Fibroblast of lung (primary cell): ENCODE measurements around the gene LILRA6. TPM values are rescaled to one million over a fixed set of nuclear protein-coding genes. Genes with fewer than 3 reads are reported as not detected.

ENCODE experiments used
- DNase-seq, 2 donors: peaks; one replicate each; pipeline versions ENCODE4 v3.0.0 to v3.0.0-alpha.2; 2010; ENCODE audit warnings: low read depth in 2 of 2
- H2AFZ ChIP-seq: 2 replicates; pipeline ENCODE4 v1.5.1; 2012; ENCODE audit warnings: low read length, control low read depth, inconsistent platforms
- H3K27ac ChIP-seq: 2 replicates; pipeline ENCODE4 v1.5.1; 2011; ENCODE audit warnings: low read length, control low read depth; ENCODE audit not compliant: insufficient read depth
- H3K27me3 ChIP-seq: 2 replicates; pipeline ENCODE4 v1.5.1; 2011; ENCODE audit warnings: mild to moderate bottlenecking, low read length; ENCODE audit not compliant: control insufficient read depth, insufficient read depth
- H3K36me3 ChIP-seq: 2 replicates; pipeline ENCODE4 v1.5.1; 2011; ENCODE audit warnings: low read length; ENCODE audit not compliant: control insufficient read depth, insufficient read depth
- H3K4me1 ChIP-seq: 2 replicates; pipeline ENCODE4 v1.5.1; 2011; ENCODE audit warnings: low read length; ENCODE audit not compliant: control insufficient read depth, insufficient read depth; ENCODE audit errors: extremely low read depth
- H3K4me2 ChIP-seq: 2 replicates; pipeline ENCODE4 v1.5.1; 2011; ENCODE audit warnings: low read length, control low read depth; ENCODE audit not compliant: insufficient read depth; ENCODE audit errors: extremely low read depth
- H3K4me3 ChIP-seq, 4 experiments: fragments of 200-600 bp in 1 of 4; sonication (generic) in 1 of 4; replicated peaks in 1 of 4; 2 replicates each; pipeline ENCODE4 v1.5.1; 2011 to 2016; ENCODE audit warnings: low read length in 4 of 4, low read depth in 3 of 4, mild to moderate bottlenecking in 3 of 4, control low read depth in 2 of 4, inconsistent platforms in 1 of 4, mixed read lengths in 1 of 4; ENCODE audit not compliant: insufficient read depth in 1 of 4; ENCODE audit errors: control extremely low read depth in 1 of 4
- H3K79me2 ChIP-seq: 2 replicates; pipeline ENCODE4 v1.5.1; 2012; ENCODE audit warnings: mild to moderate bottlenecking, low read length, inconsistent platforms; ENCODE audit not compliant: control insufficient read depth, insufficient read depth
- H3K9ac ChIP-seq: 2 replicates; pipeline ENCODE4 v1.5.1; 2011; ENCODE audit warnings: mild to moderate bottlenecking, low read length, control low read depth; ENCODE audit not compliant: insufficient read depth
- H3K9me3 ChIP-seq: 2 replicates; pipeline ENCODE4 v1.5.1; 2012; ENCODE audit warnings: low read depth, low read length; ENCODE audit not compliant: control insufficient read depth, insufficient read depth
- H4K20me1 ChIP-seq: 2 replicates; pipeline ENCODE4 v1.5.1; 2011; ENCODE audit warnings: low read length; ENCODE audit not compliant: control insufficient read depth, insufficient read depth; ENCODE audit errors: extremely low read depth
- EZH2 ChIP-seq: IDR thresholded peaks from 2 replicates; pipeline ENCODE4 v1.5.1; 2012; ENCODE audit warnings: low read length, control low read depth, mild to moderate bottlenecking; ENCODE audit errors: missing control alignments
- polyA plus RNA-seq, 2 donors: library from polyadenylated mRNA; depleted of rRNA in 1 of 2; stranded (reverse) in 1 of 2; unstranded in 1 of 2; fragments of >200 nt; gene quantifications; 2 replicates each; pipeline ENCODE4 v1.2.1, GENCODE V29; 2011 to 2012; ENCODE audit warnings: missing spikeins in 1 of 2
- total RNA-seq: library from RNA; depleted of rRNA; stranded (reverse); fragments of >200 nt; gene quantifications from 2 replicates; pipeline ENCODE4 v1.2.1, GENCODE V29; 2014
- TF ChIP-seq, protein P1 (sequence below), 2 donors: IDR thresholded peaks in 1 of 2; conservative IDR thresholded peaks in 1 of 2; 1 replicate in 1 of 2; 2 replicates in 1 of 2; pipeline ENCODE4 v1.5.1; 2011 to 2012; ENCODE audit warnings: low read length in 2 of 2, control low read depth in 1 of 2, inconsistent platforms in 1 of 2, low read depth in 1 of 2, mild to moderate bottlenecking in 1 of 2

Gene LILRA6
- total and polyA plus RNA-seq, 2 donors (not counting 1 experiment from before 2014, with no cell fraction given), result not detected

DNA sequence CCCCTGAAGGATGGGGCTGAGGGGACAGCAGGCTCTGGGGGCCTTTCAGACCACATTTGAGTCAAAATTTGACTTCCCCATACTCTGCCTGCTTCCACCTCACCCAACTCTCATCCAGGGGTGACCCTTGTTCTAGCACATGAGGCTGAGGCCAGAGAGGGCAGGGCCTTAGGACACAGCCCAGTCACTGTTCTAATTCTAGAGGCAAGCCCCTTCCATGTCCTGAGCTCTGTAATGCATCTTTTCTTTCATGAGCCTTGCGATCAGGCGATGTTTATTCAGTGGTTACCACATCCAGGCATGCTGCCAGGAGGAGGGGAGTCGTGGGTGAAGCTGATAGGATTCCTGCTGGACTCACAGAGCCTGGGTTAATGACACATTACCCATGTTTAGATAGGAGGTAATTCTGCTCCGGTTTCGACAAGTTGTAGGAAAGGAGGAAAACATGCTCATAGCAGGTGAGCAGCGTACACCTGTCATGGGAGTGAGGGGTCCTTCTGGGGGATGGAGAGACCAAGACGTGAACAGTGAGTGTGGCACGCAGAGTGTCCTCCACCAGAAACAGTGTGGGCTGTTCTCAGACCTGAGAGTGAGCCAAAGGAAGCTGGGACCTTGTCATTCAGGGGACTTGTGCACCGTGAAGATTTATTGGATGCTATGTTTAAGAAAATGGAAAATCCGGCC, 32.6 kb downstream of the LILRA6 start:
- Histone ChIP-seq H3K9ac (no peak overlapping the region), H3K27me3 (no peaks in the 10 kb centered on the region), H3K4me1 (peaks cover 26% of the 10 kb centered on the region), H3K9me3 (no peaks in the 10 kb centered on the region), H4K20me1 (no peaks in the 10 kb centered on the region), H3K36me3 (peaks cover 19% of the 10 kb centered on the region), H2AFZ (no peak overlapping the region), H3K79me2 (peaks cover 42% of the 10 kb centered on the region), H3K27ac (peak overlapping the region; percentile 61), H3K4me3 (peak overlapping the region in 1 of 4 experiments; percentile 37), H3K4me2 (peak overlapping the region; percentile 54)
- TF ChIP-seq, protein P1, sequence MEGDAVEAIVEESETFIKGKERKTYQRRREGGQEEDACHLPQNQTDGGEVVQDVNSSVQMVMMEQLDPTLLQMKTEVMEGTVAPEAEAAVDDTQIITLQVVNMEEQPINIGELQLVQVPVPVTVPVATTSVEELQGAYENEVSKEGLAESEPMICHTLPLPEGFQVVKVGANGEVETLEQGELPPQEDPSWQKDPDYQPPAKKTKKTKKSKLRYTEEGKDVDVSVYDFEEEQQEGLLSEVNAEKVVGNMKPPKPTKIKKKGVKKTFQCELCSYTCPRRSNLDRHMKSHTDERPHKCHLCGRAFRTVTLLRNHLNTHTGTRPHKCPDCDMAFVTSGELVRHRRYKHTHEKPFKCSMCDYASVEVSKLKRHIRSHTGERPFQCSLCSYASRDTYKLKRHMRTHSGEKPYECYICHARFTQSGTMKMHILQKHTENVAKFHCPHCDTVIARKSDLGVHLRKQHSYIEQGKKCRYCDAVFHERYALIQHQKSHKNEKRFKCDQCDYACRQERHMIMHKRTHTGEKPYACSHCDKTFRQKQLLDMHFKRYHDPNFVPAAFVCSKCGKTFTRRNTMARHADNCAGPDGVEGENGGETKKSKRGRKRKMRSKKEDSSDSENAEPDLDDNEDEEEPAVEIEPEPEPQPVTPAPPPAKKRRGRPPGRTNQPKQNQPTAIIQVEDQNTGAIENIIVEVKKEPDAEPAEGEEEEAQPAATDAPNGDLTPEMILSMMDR (conservative IDR thresholded peaks at IDR 0.05 in 1 of 2, IDR thresholded peaks at IDR 0.05 in 1 of 2; ENCODE audit: low read depth in 1 of 2, low read length in 2 of 2), result no peak
- TF ChIP-seq EZH2, result no peak
- DNase-seq, result peak; percentile 97 to 99

DNA sequence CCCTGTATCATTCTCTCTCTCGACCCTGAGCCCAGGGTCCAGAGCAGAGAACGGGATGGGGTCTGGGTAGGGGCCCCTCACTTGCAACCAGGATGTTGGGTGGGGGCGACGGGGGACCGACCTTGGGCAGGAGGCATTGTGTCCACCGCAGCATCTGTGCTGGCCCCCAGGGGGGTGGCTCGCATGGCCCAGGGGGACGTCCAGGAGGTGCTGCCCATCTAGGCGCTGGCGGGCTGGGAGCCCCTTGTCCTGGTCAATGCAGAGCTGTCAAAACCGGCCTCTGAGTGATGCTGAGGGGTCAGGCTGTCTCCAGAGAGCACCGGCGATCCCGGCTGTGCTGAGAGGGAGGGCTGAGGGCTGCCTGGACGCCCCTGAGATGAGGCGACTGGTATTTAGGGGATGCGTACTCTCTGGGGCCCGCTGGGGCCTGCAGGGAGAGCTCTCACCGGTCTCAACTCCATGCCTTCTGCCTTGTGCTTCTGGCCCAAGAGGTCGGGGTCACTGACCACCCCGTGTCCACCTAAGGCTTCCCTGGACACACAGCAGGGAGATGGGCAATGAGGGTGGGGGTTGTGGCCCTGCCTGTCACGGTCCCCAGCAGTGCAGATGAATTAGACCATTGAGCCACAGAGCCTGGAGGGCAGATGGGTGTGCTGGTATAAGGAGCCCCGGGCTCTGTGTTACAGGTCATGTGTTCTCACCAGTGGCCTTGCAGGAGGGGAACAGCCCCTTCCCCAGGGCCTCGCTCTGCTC, 33.4 kb downstream of the LILRA6 start:
- Histone ChIP-seq H3K4me2 (peak overlapping the region; percentile 0), H3K4me1 (peaks cover 26% of the 10 kb centered on the region), H3K9me3 (no peaks in the 10 kb centered on the region), H3K27me3 (no peaks in the 10 kb centered on the region), H3K4me3 (no peak overlapping the region), H3K79me2 (peaks cover 49% of the 10 kb centered on the region), H3K27ac (peak overlapping the region; percentile 61), H2AFZ (no peak overlapping the region), H4K20me1 (no peaks in the 10 kb centered on the region), H3K36me3 (peaks cover 22% of the 10 kb centered on the region), H3K9ac (peak overlapping the region; percentile 16)
- DNase-seq, result peak in 1 of 2 donors; percentile 6
- TF ChIP-seq EZH2, result no peak

DNA sequence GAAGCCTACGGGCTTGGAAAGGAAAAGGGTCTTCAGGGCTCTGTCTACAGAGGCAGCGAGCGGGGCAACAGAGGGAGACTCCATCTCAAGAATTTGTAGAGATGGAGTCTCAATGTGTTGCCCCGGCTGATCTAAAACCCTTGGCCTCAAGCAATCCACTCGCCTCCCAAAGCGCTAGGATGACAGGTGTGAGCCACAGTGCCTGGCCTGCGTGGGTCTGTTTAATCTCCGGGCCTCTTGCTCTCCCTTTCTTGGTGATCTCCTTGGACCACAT, 33.9 kb downstream of the LILRA6 start:
- H3K79me2 ChIP-seq, result peaks cover 54% of the 10 kb centered on the region
- H3K4me2 ChIP-seq, result no peak overlapping the region
- H3K27me3 ChIP-seq, result no peaks in the 10 kb centered on the region
- H3K9me3 ChIP-seq, result no peaks in the 10 kb centered on the region
- H3K9ac ChIP-seq, result no peak overlapping the region
- H3K27ac ChIP-seq, result peak overlapping the region; percentile 61
- no peaks in the 10 kb centered on the region for H4K20me1 ChIP-seq
- no peak overlapping the region for H2AFZ ChIP-seq
- peak; percentile 18 to 23 for DNase-seq
- peaks cover 26% of the 10 kb centered on the region for H3K4me1 ChIP-seq
- TF ChIP-seq, protein P1 (conservative IDR thresholded peaks at IDR 0.05 in 1 of 2, IDR thresholded peaks at IDR 0.05 in 1 of 2; ENCODE audit: low read depth in 1 of 2, low read length in 2 of 2), result no peak
- TF ChIP-seq EZH2, result no peak
- H3K4me3 ChIP-seq, result no peak overlapping the region
- H3K36me3 ChIP-seq, result peaks cover 22% of the 10 kb centered on the region
